Mesendoderm (in vitro differentiated cells): ENCODE data around the gene ARFGAP1.

Experiments used
- DNase-seq: peaks from one replicate; pipeline ENCODE4 v3.0.0; 2013
- H2AK5ac ChIP-seq: 2 replicates; pipeline ENCODE4 v1.6.1; 2013; ENCODE audit warnings: low read length, inconsistent platforms
- H2BK120ac ChIP-seq: 2 replicates; pipeline ENCODE4 v1.6.1; 2013; ENCODE audit warnings: low read depth, mild to moderate bottlenecking, low read length, moderate library complexity, mixed read lengths
- H2BK15ac ChIP-seq: replicated peaks from 2 replicates; pipeline ENCODE4 v1.6.1; 2013; ENCODE audit warnings: low read depth, mild to moderate bottlenecking, moderate library complexity
- H2BK5ac ChIP-seq: 2 replicates; pipeline ENCODE4 v1.6.1; 2013; ENCODE audit warnings: low read length, inconsistent platforms
- H3K18ac ChIP-seq: 2 replicates; pipeline ENCODE4 v1.6.1; 2013; ENCODE audit warnings: mild to moderate bottlenecking, low read length, mixed read lengths
- H3K23ac ChIP-seq: one replicate; pipeline ENCODE4 v1.6.1; 2013; ENCODE audit warnings: low read length
- H3K27ac ChIP-seq: 2 replicates; pipeline ENCODE4 v1.5.1; 2013; ENCODE audit warnings: low read depth, mild to moderate bottlenecking, inconsistent platforms, low read length, moderate library complexity
- H3K27me3 ChIP-seq: 2 replicates; pipeline ENCODE4 v1.6.1; 2013; ENCODE audit warnings: low read length, control low read depth, mild to moderate bottlenecking, inconsistent platforms; ENCODE audit not compliant: insufficient read depth, poor library complexity
- H3K36me3 ChIP-seq: 2 replicates; pipeline ENCODE4 v1.6.1; 2013; ENCODE audit warnings: low read length, inconsistent platforms; ENCODE audit not compliant: control insufficient read depth, insufficient read depth
- H3K4ac ChIP-seq: one replicate; pipeline ENCODE4 v1.6.1; 2013; ENCODE audit warnings: low read depth, mild to moderate bottlenecking, low read length, moderate library complexity
- H3K4me1 ChIP-seq: 2 replicates; pipeline ENCODE4 v1.6.1; 2013; ENCODE audit warnings: low read depth, low read length, inconsistent platforms; ENCODE audit not compliant: control insufficient read depth
- H3K4me2 ChIP-seq: 2 replicates; pipeline ENCODE4 v1.6.1; 2013; ENCODE audit warnings: low read length
- H3K4me3 ChIP-seq: 2 replicates; pipeline ENCODE4 v1.5.1; 2013; ENCODE audit warnings: mild to moderate bottlenecking, low read length
- H3K56ac ChIP-seq: one replicate; pipeline ENCODE4 v1.6.1; 2013; ENCODE audit warnings: low read length
- H3K79me1 ChIP-seq: 2 replicates; pipeline ENCODE4 v1.6.1; 2013; ENCODE audit warnings: low read length, inconsistent platforms
- H3K79me2 ChIP-seq: 2 replicates; pipeline ENCODE4 v1.6.1; 2013; ENCODE audit warnings: mild to moderate bottlenecking, low read length; ENCODE audit not compliant: control insufficient read depth, insufficient read depth
- H3K9ac ChIP-seq: 2 replicates; pipeline ENCODE4 v1.6.1; 2013; ENCODE audit warnings: low read length, inconsistent platforms
- H4K5ac ChIP-seq: one replicate; pipeline ENCODE4 v1.6.1; 2013; ENCODE audit warnings: low read length
- H4K8ac ChIP-seq: one replicate; pipeline ENCODE4 v1.6.1; 2013; ENCODE audit warnings: low read depth, mild to moderate bottlenecking, control low read depth, low read length, moderate library complexity
- WGBS: extraction: QIAGEN DNeasy Blood & Tissue Kit; methylation state at CpG from one replicate; pipeline ENCODE4 v1.1.7; 2013; ENCODE audit warnings: low lambda C conversion rate, missing lambda C conversion rate; ENCODE audit not compliant: insufficient coverage; ENCODE audit errors: extremely low coverage; 5-methylcytosine and 5-hydroxymethylcytosine counted together

The ARFGAP1 gene

GRCh38 chr20:63238031-63238430 is 34.6 kb upstream of the ARFGAP1 start:
- H2BK15ac ChIP-seq = no peak overlapping the region
- H3K4me1 ChIP-seq = no peaks in the 10 kb centered on the region
- WGBS = no CpG with 5 or more reads among the region's 10 CpGs
- no peaks in the 10 kb centered on the region for H3K27me3 ChIP-seq
- H3K23ac ChIP-seq = no peak overlapping the region
- H3K79me2 ChIP-seq = no peaks in the 10 kb centered on the region
- H3K9ac ChIP-seq = no peak overlapping the region
- no peak overlapping the region for H2BK5ac ChIP-seq
- no peak overlapping the region for H3K4me3 ChIP-seq
- H3K4me2 ChIP-seq = no peak overlapping the region
- H3K36me3 ChIP-seq = no peaks in the 10 kb centered on the region
- H4K8ac ChIP-seq = no peak overlapping the region
- no peak overlapping the region for H3K18ac ChIP-seq
- no peak overlapping the region for H3K56ac ChIP-seq
- H3K27ac ChIP-seq = no peak overlapping the region
- no peak overlapping the region for H4K5ac ChIP-seq
- no peak overlapping the region for H2AK5ac ChIP-seq
- no peak for DNase-seq
- no peak overlapping the region for H3K4ac ChIP-seq
- no peak overlapping the region for H2BK120ac ChIP-seq
- H3K79me1 ChIP-seq = no peaks in the 10 kb centered on the region

DNA sequence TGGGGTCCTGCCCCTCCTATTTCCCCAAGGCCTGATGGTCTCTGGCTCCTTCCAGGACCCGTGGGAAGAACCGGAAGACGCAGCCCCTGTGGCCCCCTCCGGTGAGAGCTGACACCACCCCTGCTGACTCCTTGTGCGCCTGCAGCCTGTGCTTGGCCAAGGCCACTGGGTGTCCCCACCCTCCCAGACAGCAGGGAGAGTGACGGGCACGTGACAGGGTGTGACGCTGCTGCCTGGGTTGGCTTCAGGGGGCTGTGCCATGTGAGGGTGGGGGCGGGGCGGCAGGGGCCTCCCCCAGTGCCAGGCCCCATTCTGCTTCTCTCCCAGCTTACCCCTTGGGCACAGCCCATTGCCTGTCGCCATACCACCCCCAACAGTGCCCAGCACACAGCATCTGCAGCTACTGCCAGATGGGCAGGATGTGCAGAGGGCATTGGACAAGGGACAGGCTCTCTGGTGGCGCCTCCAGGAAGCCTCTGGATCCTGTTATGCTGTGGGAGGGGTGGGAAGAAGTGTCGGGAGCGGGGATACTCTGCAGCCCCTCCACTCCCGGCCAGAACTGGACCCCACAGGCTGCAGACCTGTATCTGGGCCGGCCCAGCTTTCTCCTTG is 34.0 kb upstream of the ARFGAP1 start:
- Histone ChIP-seq H2BK5ac (no peak overlapping the region), H3K36me3 (no peaks in the 10 kb centered on the region), H3K4ac (no peak overlapping the region), H3K56ac (no peak overlapping the region), H3K79me1 (no peaks in the 10 kb centered on the region), H3K23ac (no peak overlapping the region), H3K4me3 (no peak overlapping the region), H4K5ac (no peak overlapping the region), H3K4me2 (no peak overlapping the region), H4K8ac (no peak overlapping the region), H2BK15ac (no peak overlapping the region), H3K79me2 (no peaks in the 10 kb centered on the region), H3K9ac (no peak overlapping the region), H3K18ac (no peak overlapping the region), H3K27me3 (no peaks in the 10 kb centered on the region), H2BK120ac (no peak overlapping the region), H2AK5ac (no peak overlapping the region), H3K4me1 (no peaks in the 10 kb centered on the region), H3K27ac (no peak overlapping the region)
- no peak for DNase-seq
- no CpG with 5 or more reads among the region's 16 CpGs for WGBS

GRCh38 chr20:63239431-63239830 is 33.2 kb upstream of the ARFGAP1 start:
- Histone ChIP-seq H3K4me1 (no peaks in the 10 kb centered on the region), H3K4me3 (no peak overlapping the region), H3K36me3 (no peaks in the 10 kb centered on the region), H2AK5ac (no peak overlapping the region), H3K9ac (no peak overlapping the region), H4K8ac (no peak overlapping the region), H3K79me1 (no peaks in the 10 kb centered on the region), H3K56ac (no peak overlapping the region), H3K79me2 (no peaks in the 10 kb centered on the region), H4K5ac (no peak overlapping the region), H3K4ac (no peak overlapping the region), H3K23ac (no peak overlapping the region), H2BK5ac (no peak overlapping the region), H2BK15ac (no peak overlapping the region), H3K27ac (no peak overlapping the region), H3K27me3 (no peaks in the 10 kb centered on the region), H2BK120ac (no peak overlapping the region), H3K4me2 (no peak overlapping the region), H3K18ac (no peak overlapping the region)
- WGBS = no CpG with 5 or more reads among the region's 30 CpGs
- no peak for DNase-seq

DNA sequence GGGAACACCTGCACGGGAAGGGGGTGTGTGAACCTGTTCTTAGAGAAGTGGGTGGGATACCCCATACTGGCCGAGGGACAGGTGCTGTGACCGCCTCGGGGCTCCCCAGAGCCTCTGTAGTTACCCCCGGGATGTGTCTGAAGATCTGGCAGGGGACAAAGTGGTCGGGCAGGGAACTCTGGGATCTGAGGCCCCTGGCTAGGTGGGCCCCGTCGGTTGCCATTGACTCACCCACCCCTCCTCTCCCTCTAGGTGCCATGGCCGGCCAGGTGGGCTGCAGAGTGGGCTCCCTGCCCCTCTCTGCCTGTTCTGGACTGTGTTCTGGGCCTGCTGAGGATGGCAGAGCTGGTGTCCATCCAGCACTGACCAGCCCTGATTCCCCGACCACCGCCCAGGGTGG is 32.6 kb upstream of the ARFGAP1 start:
- H3K9ac ChIP-seq = no peak overlapping the region
- no peak overlapping the region for H3K56ac ChIP-seq
- WGBS = no CpG with 5 or more reads among the region's 11 CpGs
- no peak overlapping the region for H2AK5ac ChIP-seq
- H3K79me2 ChIP-seq = no peaks in the 10 kb centered on the region
- no peak overlapping the region for H2BK5ac ChIP-seq
- H2BK15ac ChIP-seq = no peak overlapping the region
- no peak for DNase-seq
- H3K27ac ChIP-seq = no peak overlapping the region
- H3K4ac ChIP-seq = no peak overlapping the region
- no peak overlapping the region for H3K4me3 ChIP-seq
- H4K8ac ChIP-seq = no peak overlapping the region
- no peaks in the 10 kb centered on the region for H3K4me1 ChIP-seq
- no peak overlapping the region for H3K18ac ChIP-seq
- no peaks in the 10 kb centered on the region for H3K36me3 ChIP-seq
- H3K23ac ChIP-seq = no peak overlapping the region
- H4K5ac ChIP-seq = no peak overlapping the region
- H3K27me3 ChIP-seq = no peaks in the 10 kb centered on the region
- H2BK120ac ChIP-seq = no peak overlapping the region
- H3K4me2 ChIP-seq = no peak overlapping the region
- no peaks in the 10 kb centered on the region for H3K79me1 ChIP-seq

- Histone ChIP-seq H4K5ac (no peak overlapping the region), H3K27me3 (no peaks in the 10 kb centered on the region)
These were observed 31.3 kb upstream of the ARFGAP1 start for GRCh38 chr20:63241272-63241671.

GRCh38 chr20:63242736-63243135 is 29.9 kb upstream of the ARFGAP1 start:
- no peak overlapping the region for H4K5ac ChIP-seq
- H3K4me2 ChIP-seq = no peak overlapping the region
- WGBS = no CpG with 5 or more reads among the region's 21 CpGs
- no peak overlapping the region for H3K56ac ChIP-seq
- no peak overlapping the region for H3K4me3 ChIP-seq
- H3K9ac ChIP-seq = no peak overlapping the region
- no peak overlapping the region for H2AK5ac ChIP-seq
- H3K36me3 ChIP-seq = no peaks in the 10 kb centered on the region
- no peak overlapping the region for H3K23ac ChIP-seq
- no peaks in the 10 kb centered on the region for H3K79me1 ChIP-seq
- H2BK5ac ChIP-seq = no peak overlapping the region
- H3K27ac ChIP-seq = no peak overlapping the region
- H3K18ac ChIP-seq = no peak overlapping the region
- no peaks in the 10 kb centered on the region for H3K4me1 ChIP-seq
- H2BK15ac ChIP-seq = no peak overlapping the region
- H3K27me3 ChIP-seq = no peaks in the 10 kb centered on the region
- no peak overlapping the region for H3K4ac ChIP-seq
- no peak overlapping the region for H4K8ac ChIP-seq
- H3K79me2 ChIP-seq = no peaks in the 10 kb centered on the region
- no peak overlapping the region for H2BK120ac ChIP-seq
- DNase-seq = no peak

More at GRCh38 chr20:63241272-63241671, 31.3 kb upstream of the ARFGAP1 start:
- Histone ChIP-seq H3K79me2 (no peaks in the 10 kb centered on the region), H2AK5ac (no peak overlapping the region), H3K9ac (no peak overlapping the region), H2BK120ac (no peak overlapping the region), H3K4me3 (no peak overlapping the region), H3K4me1 (no peaks in the 10 kb centered on the region), H4K8ac (no peak overlapping the region), H3K23ac (no peak overlapping the region), H3K4ac (no peak overlapping the region), H3K36me3 (no peaks in the 10 kb centered on the region), H3K56ac (no peak overlapping the region), H2BK5ac (no peak overlapping the region), H3K18ac (no peak overlapping the region), H2BK15ac (no peak overlapping the region), H3K4me2 (no peak overlapping the region), H3K27ac (no peak overlapping the region), H3K79me1 (no peaks in the 10 kb centered on the region)
- no peak for DNase-seq
- WGBS = no CpG with 5 or more reads among the region's 11 CpGs
